ENCODE results near the gene TAF8.
A peak's percentile ranks its signal among the peaks of the same experiment; 100 is the strongest.
"Not testable (repeated sequence)": the region's sequence is repeated elsewhere in the genome, so short reads cannot be mapped to it uniquely, and the experiment has no call there.

The TAF8 gene

GRCh38 chr6:42050297-42051267, at the start of gene TAF8:
TSS of gene TAF8 (plus strand) at chr6:42050524. CDS start at chr6:42050542, 18 bp downstream.
- peak; percentile 92 for DNase-seq (ENCODE audit: low spot score)

- DNase-seq (ENCODE audit: low spot score) = no peak
These were observed 48.8 kb upstream of the TAF8 start for GRCh38 chr6:42001506-42001905.

- DNase-seq (ENCODE audit: low spot score) = not testable (repeated sequence)
These were observed 46.7 kb upstream of the TAF8 start for GRCh38 chr6:42003658-42004057.

GRCh38 chr6:42007286-42008137, 42.8 kb upstream of the TAF8 start:
- no peak for DNase-seq (ENCODE audit: low spot score)

GRCh38 chr6:42008138-42008528, 42.2 kb upstream of the TAF8 start:
- not testable (repeated sequence) for DNase-seq (ENCODE audit: low spot score)

GRCh38 chr6:42009844-42010184, 40.5 kb upstream of the TAF8 start:
- no peak for DNase-seq (ENCODE audit: low spot score)

- no peak for DNase-seq (ENCODE audit: low spot score)
These were observed 40.0 kb upstream of the TAF8 start for GRCh38 chr6:42010185-42010891.

GRCh38 chr6:42010909-42011308, 39.4 kb upstream of the TAF8 start:
- no peak for DNase-seq (ENCODE audit: low spot score)

- DNase-seq (ENCODE audit: low spot score) = no peak
These were observed 37.7 kb upstream of the TAF8 start for GRCh38 chr6:42012501-42013133.

GRCh38 chr6:42013134-42013516, 37.2 kb upstream of the TAF8 start:
- DNase-seq (ENCODE audit: low spot score) = peak; percentile 54

GRCh38 chr6:42017021-42017643, 33.2 kb upstream of the TAF8 start:
- DNase-seq (ENCODE audit: low spot score) = peak; percentile 78

GRCh38 chr6:42020967-42021366, 29.4 kb upstream of the TAF8 start:
- no peak for DNase-seq (ENCODE audit: low spot score)

- no peak for DNase-seq (ENCODE audit: low spot score)
These were observed 28.2 kb upstream of the TAF8 start for GRCh38 chr6:42021847-42022754.

GRCh38 chr6:42022755-42023384, 27.5 kb upstream of the TAF8 start:
- no peak for DNase-seq (ENCODE audit: low spot score)

- no peak for DNase-seq (ENCODE audit: low spot score)
These were observed 25.1 kb upstream of the TAF8 start for GRCh38 chr6:42025066-42025844.

- DNase-seq (ENCODE audit: low spot score) = no peak
These were observed 24.5 kb upstream of the TAF8 start for GRCh38 chr6:42025845-42026243.

GRCh38 chr6:42026540-42026939, 23.8 kb upstream of the TAF8 start:
- no peak for DNase-seq (ENCODE audit: low spot score)

GRCh38 chr6:42028234-42029061, 21.9 kb upstream of the TAF8 start:
- DNase-seq (ENCODE audit: low spot score) = no peak
